K562 (cell line): Measurements from ENCODE around the gene RHOBTB3. TPM values are rescaled to one million over a fixed set of nuclear protein-coding genes. Genes with fewer than 3 reads are reported as not detected.

Experiments used
- ARID4B ChIP-seq: sonication (generic); formaldehyde crosslinking; IDR thresholded peaks from 2 replicates; pipeline ENCODE4 v1.8.0; 2022; ENCODE audit warnings: mild to moderate bottlenecking, missing genetic modification reagents
- BRCA1 ChIP-seq, 2 experiments: fragments of 450-650 bp in 1 of 2; sonication (generic) in 1 of 2; formaldehyde crosslinking in 1 of 2; IDR thresholded peaks; 2 replicates each; pipeline versions ENCODE4 v1.5.0 to v1.6.1; 2017 to 2020; ENCODE audit warnings: mild to moderate bottlenecking in 1 of 2, missing genetic modification reagents in 1 of 2
- CEBPG ChIP-seq, 3 experiments: fragments of 200-800 bp in 1 of 3; sonication (Bioruptor generic) in 1 of 3; sonication (generic) in 1 of 3; formaldehyde crosslinking in 1 of 3; IDR thresholded peaks in 2 of 3; conservative IDR thresholded peaks in 1 of 3; 2 replicates each; pipeline versions ENCODE4 v1.6.1 to v1.8.0; 2016 to 2022; ENCODE audit warnings: missing compliant biosample characterization in 2 of 3, missing genetic modification characterization in 2 of 3, mild to moderate bottlenecking in 1 of 3, missing genetic modification reagents in 1 of 3
- MAFG ChIP-seq: fragments of 450-650 bp; conservative IDR thresholded peaks from 2 replicates; pipeline ENCODE4 v1.6.1; 2016; ENCODE audit warnings: missing genetic modification characterization, missing compliant biosample characterization
- ZBTB1 ChIP-seq: sonication (generic); formaldehyde crosslinking; IDR thresholded peaks from 2 replicates; pipeline ENCODE4 v1.8.1; 2023; ENCODE audit warnings: missing genetic modification reagents, low read depth, mild to moderate bottlenecking, borderline replicate concordance
- ZBTB11 ChIP-seq, 3 experiments: fragments of 200-800 bp in 1 of 3; fragments of 250-450 bp in 1 of 3; fragments of 450-650 bp in 1 of 3; sonication (Bioruptor Pico) in 1 of 3; sonication (Bioruptor generic) in 1 of 3; formaldehyde crosslinking in 1 of 3; IDR thresholded peaks; 2 replicates each; pipeline versions ENCODE4 v1.6.1 to v1.8.0; 2016 to 2022; ENCODE audit warnings: mild to moderate bottlenecking in 2 of 3, missing genetic modification characterization in 2 of 3, missing compliant biosample characterization in 1 of 3, moderate library complexity in 1 of 3
- ZNF124 ChIP-seq: sonication (generic); formaldehyde crosslinking; IDR thresholded peaks from 2 replicates; pipeline ENCODE4 v1.8.1; 2022; ENCODE audit warnings: missing genetic modification reagents
- ZNF280B ChIP-seq: fragments of 250-450 bp; sonication (Bioruptor Pico); IDR thresholded peaks from 2 replicates; pipeline ENCODE4 v1.5.1; 2021; ENCODE audit warnings: mild to moderate bottlenecking
- ZNF586 ChIP-seq: fragments of 450-650 bp; formaldehyde crosslinking; conservative IDR thresholded peaks from 2 replicates; pipeline ENCODE4 v1.4.0; 2020; ENCODE audit warnings: mild to moderate bottlenecking, moderate library complexity
- polyA plus RNA-seq, 8 experiments: library from polyadenylated mRNA; depleted of rRNA in 4 of 8; stranded (reverse) in 5 of 8; unstranded in 3 of 8; fragments of >200 nt; fragmentation: Nextera tagmentation in 2 of 8; fragmentation: Illumina TruSeq in 1 of 8; extraction: Ambion mirVana in 2 of 8; extraction: Trizol in 1 of 8; gene quantifications; 2 replicates each; pipeline versions ENCODE4 v1.2.1 to v1.2.3, GENCODE V29; 2011 to 2014; ENCODE audit warnings: inconsistent platforms in 1 of 8, missing spikeins in 1 of 8
- total RNA-seq, 7 experiments: library from RNA; depleted of rRNA in 6 of 7; stranded (reverse); fragments of >200 nt in 6 of 7; fragmentation: Illumina TruSeq in 2 of 7; extraction: Trizol in 2 of 7; gene quantifications; 2 replicates each; pipeline versions ENCODE4 v1.2.1 to v1.2.3, GENCODE V29; 2011 to 2021; ENCODE audit warnings: low replicate concordance in 1 of 7
- TF ChIP-seq, protein P1 (sequence below): sonication (generic); IDR thresholded peaks from 2 replicates; pipeline ENCODE4 v1.6.1; 2016
- TF ChIP-seq, protein P2 (sequence below): sonication (generic); formaldehyde crosslinking; IDR thresholded peaks from 2 replicates; pipeline ENCODE4 v1.8.0; 2022; ENCODE audit warnings: mild to moderate bottlenecking, missing genetic modification reagents, borderline replicate concordance

The RHOBTB3 gene
- total and polyA plus RNA-seq, 9 of the 15 experiments (the other 6 are each of a cell fraction or from before 2014, with no cell fraction given) = 39.7 to 143 (median 115) TPM

- no peak for TF ChIP-seq ZBTB11 (CRISPR knock-in tag; IDR thresholded peaks at IDR 0.05)
- TF ChIP-seq CEBPG (CRISPR knock-in tag; IDR thresholded peaks at IDR 0.05) = no peak
- no peak for TF ChIP-seq CEBPG (tag; conservative IDR thresholded peaks at IDR 0.05 in 1 of 2, IDR thresholded peaks at IDR 0.05 in 1 of 2)
- TF ChIP-seq ZNF280B (CRISPR knock-in tag) = no peak
- no peak for TF ChIP-seq ARID4B
- TF ChIP-seq, protein P1, sequence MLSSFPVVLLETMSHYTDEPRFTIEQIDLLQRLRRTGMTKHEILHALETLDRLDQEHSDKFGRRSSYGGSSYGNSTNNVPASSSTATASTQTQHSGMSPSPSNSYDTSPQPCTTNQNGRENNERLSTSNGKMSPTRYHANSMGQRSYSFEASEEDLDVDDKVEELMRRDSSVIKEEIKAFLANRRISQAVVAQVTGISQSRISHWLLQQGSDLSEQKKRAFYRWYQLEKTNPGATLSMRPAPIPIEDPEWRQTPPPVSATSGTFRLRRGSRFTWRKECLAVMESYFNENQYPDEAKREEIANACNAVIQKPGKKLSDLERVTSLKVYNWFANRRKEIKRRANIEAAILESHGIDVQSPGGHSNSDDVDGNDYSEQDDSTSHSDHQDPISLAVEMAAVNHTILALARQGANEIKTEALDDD = peak; percentile 94
- TF ChIP-seq, protein P2, sequence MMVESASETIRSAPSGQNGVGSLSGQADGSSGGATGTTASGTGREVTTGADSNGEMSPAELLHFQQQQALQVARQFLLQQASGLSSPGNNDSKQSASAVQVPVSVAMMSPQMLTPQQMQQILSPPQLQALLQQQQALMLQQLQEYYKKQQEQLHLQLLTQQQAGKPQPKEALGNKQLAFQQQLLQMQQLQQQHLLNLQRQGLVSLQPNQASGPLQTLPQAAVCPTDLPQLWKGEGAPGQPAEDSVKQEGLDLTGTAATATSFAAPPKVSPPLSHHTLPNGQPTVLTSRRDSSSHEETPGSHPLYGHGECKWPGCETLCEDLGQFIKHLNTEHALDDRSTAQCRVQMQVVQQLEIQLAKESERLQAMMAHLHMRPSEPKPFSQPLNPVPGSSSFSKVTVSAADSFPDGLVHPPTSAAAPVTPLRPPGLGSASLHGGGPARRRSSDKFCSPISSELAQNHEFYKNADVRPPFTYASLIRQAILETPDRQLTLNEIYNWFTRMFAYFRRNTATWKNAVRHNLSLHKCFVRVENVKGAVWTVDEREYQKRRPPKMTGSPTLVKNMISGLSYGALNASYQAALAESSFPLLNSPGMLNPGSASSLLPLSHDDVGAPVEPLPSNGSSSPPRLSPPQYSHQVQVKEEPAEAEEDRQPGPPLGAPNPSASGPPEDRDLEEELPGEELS = no peak
- TF ChIP-seq ZBTB1 (CRISPR knock-in tag) = no peak
- no peak for TF ChIP-seq ZNF586 (CRISPR knock-in tag)
- TF ChIP-seq MAFG (tag) = no peak
- no peak for TF ChIP-seq BRCA1 (IDR thresholded peaks at IDR 0.05)
- TF ChIP-seq BRCA1 (CRISPR knock-in tag; IDR thresholded peaks at IDR 0.05) = no peak
- TF ChIP-seq ZNF124 (CRISPR knock-in tag) = no peak
Observed at GRCh38 chr5:95727764-95728191, 3.4 kb upstream of the RHOBTB3 start (continued).
